GM18508 (cell line): ENCODE data around the gene STX2.
A peak's percentile ranks its signal among the peaks of the same experiment; 100 is the strongest.
"Not testable (repeated sequence)": the region's sequence is repeated elsewhere in the genome, so short reads cannot be mapped to it uniquely, and the experiment has no call there.

ENCODE experiments used
- ATAC-seq: cut with Tn5 transposase; IDR thresholded peaks from one replicate; pipeline ENCODE4 v1.9.1; 2021; ENCODE audit warnings: moderate number of reproducible peaks; ENCODE audit not compliant: insufficient read depth, unreplicated experiment

The STX2 gene

GRCh38 chr12:130838951-130839769, at the start of gene STX2:
Gene STX2, minus strand, starts transcription at chr12:130839250. Its CDS starts 151 bp downstream, at chr12:130839099.
- peak; percentile 47 for ATAC-seq

- ATAC-seq: not testable (repeated sequence)
These were observed 48.1 kb upstream of the STX2 start for GRCh38 chr12:130887190-130887589.

- ATAC-seq: no peak
These were observed 42.5 kb upstream of the STX2 start for GRCh38 chr12:130881548-130881947.

GRCh38 chr12:130881046-130881445, 42.0 kb upstream of the STX2 start:
- ATAC-seq: no peak

GRCh38 chr12:130880411-130880885, 41.4 kb upstream of the STX2 start:
- ATAC-seq: no peak

- ATAC-seq: no peak
These were observed 40.8 kb upstream of the STX2 start for GRCh38 chr12:130879781-130880389.

- peak; percentile 85 for ATAC-seq
These were observed 40.2 kb upstream of the STX2 start for GRCh38 chr12:130879212-130879686.

GRCh38 chr12:130878193-130879185, 39.4 kb upstream of the STX2 start:
- no peak for ATAC-seq

- no peak for ATAC-seq
These were observed 38.3 kb upstream of the STX2 start for GRCh38 chr12:130877333-130877732.

GRCh38 chr12:130876758-130877157, 37.7 kb upstream of the STX2 start:
- ATAC-seq: no peak

GRCh38 chr12:130876297-130876696, 37.2 kb upstream of the STX2 start:
- ATAC-seq: no peak

- not testable (repeated sequence) for ATAC-seq
These were observed 36.7 kb upstream of the STX2 start for GRCh38 chr12:130875708-130876107.

- ATAC-seq: no peak
These were observed 36.1 kb upstream of the STX2 start for GRCh38 chr12:130875193-130875592.

GRCh38 chr12:130874696-130875095, 35.6 kb upstream of the STX2 start:
- no peak for ATAC-seq

- peak; percentile 31 for ATAC-seq
These were observed 34.8 kb upstream of the STX2 start for GRCh38 chr12:130873825-130874224.

- ATAC-seq: no peak
These were observed 34.2 kb upstream of the STX2 start for GRCh38 chr12:130873106-130873795.

GRCh38 chr12:130872179-130873096, 33.4 kb upstream of the STX2 start:
- no peak for ATAC-seq

GRCh38 chr12:130871286-130872178, 32.5 kb upstream of the STX2 start, which contains the start of gene RAN:
Gene RAN, plus strand, starts transcription at chr12:130872066. Its CDS starts 528 bp downstream, at chr12:130872594.
- peak; percentile 22 for ATAC-seq
